Endothelial cell of umbilical vein (primary cell): ENCODE data around the gene FOXA1. TPM values are rescaled to one million over a fixed set of nuclear protein-coding genes. Genes with fewer than 3 reads are reported as not detected.

Source experiments
- BruUV-seq: library from RNA; stranded (reverse); fragments of 400-500 nt; replicated peaks from 2 replicates; lab custom pipeline; 2021; lab: Mats Ljungman, UMichigan
- CTCF ChIA-PET: fragments of 300-600, 350-600 bp; sonication (Branson Sonifier 250); formaldehyde crosslinking; loops from one replicate; lab custom pipeline; 2021; ENCODE audit warnings: antibody characterized with exemption, inconsistent platforms; lab: Charles Lee
- POLR2A ChIA-PET: fragments of 300-600, 350-600 bp; sonication (Branson Sonifier 250); formaldehyde crosslinking; loops from one replicate; lab custom pipeline; 2021; ENCODE audit warnings: antibody characterized with exemption, inconsistent platforms; lab: Charles Lee
- DNase-seq: peaks from one replicate; pipeline ENCODE4 v3.0.0-alpha.2; 2011; ENCODE audit warnings: low read depth, low spot score
- FAIRE-seq: peaks from 2 replicates; lab custom pipeline; 2011; peaks lifted over from hg19 to GRCh38; lab: Jason Lieb, UNC
- H2AFZ ChIP-seq: 2 replicates; pipeline ENCODE4 v1.6.0; 2012; ENCODE audit warnings: low read depth, low read length, control low read depth, inconsistent platforms
- H3K27ac ChIP-seq: 2 replicates; pipeline ENCODE4 v1.5.1; 2011; ENCODE audit warnings: low read depth, mild to moderate bottlenecking, control low read depth, low read length, moderate library complexity; ENCODE audit not compliant: insufficient read depth
- H3K27me3 ChIP-seq, 2 experiments: 2 replicates each; pipeline versions ENCODE4 v1.6.0 to v1.6.1; 2011; ENCODE audit warnings: low read length in 2 of 2, mixed read lengths in 1 of 2; ENCODE audit not compliant: control insufficient read depth in 2 of 2, insufficient read depth in 2 of 2
- H3K36me3 ChIP-seq, 2 experiments: 2 replicates in 1 of 2; 3 replicates in 1 of 2; pipeline ENCODE4 v1.5.1; 2011; ENCODE audit warnings: low read length in 2 of 2, mild to moderate bottlenecking in 1 of 2, moderate library complexity in 1 of 2; ENCODE audit not compliant: control insufficient read depth in 2 of 2, insufficient read depth in 2 of 2; ENCODE audit errors: extremely low read depth in 1 of 2
- H3K4me1 ChIP-seq: 3 replicates; pipeline ENCODE4 v1.5.1; 2011; ENCODE audit warnings: mild to moderate bottlenecking, low read length; ENCODE audit not compliant: control insufficient read depth, insufficient read depth; ENCODE audit errors: extremely low read depth
- H3K4me2 ChIP-seq: 2 replicates; pipeline ENCODE4 v1.6.1; 2011; ENCODE audit warnings: low read length, control low read depth, mixed read lengths; ENCODE audit not compliant: insufficient read depth
- H3K4me3 ChIP-seq, 3 experiments: fragments of 200-600 bp in 1 of 3; sonication (generic), shearing (Covaris generic) in 1 of 3; replicated peaks in 1 of 3; 2 replicates each; pipeline ENCODE4 v1.5.1; 2011 to 2016; ENCODE audit warnings: control low read depth in 3 of 3, low read length in 3 of 3, mild to moderate bottlenecking in 2 of 3, inconsistent platforms in 1 of 3, low read depth in 1 of 3, moderate library complexity in 1 of 3; ENCODE audit not compliant: insufficient read depth in 1 of 3
- H3K79me2 ChIP-seq: 2 replicates; pipeline ENCODE4 v1.6.0; 2012; ENCODE audit warnings: low read length, inconsistent platforms; ENCODE audit not compliant: control insufficient read depth, insufficient read depth
- H3K9ac ChIP-seq: replicated peaks from 2 replicates; pipeline ENCODE3; 2011; ENCODE audit warnings: low read length, control low read depth; ENCODE audit not compliant: insufficient read depth; ENCODE audit errors: extremely low read depth
- H3K9me1 ChIP-seq: replicated peaks from 3 replicates; pipeline ENCODE4 v1.6.0; 2011; ENCODE audit warnings: mild to moderate bottlenecking, low read length; ENCODE audit not compliant: control insufficient read depth, insufficient read depth; ENCODE audit errors: extremely low read depth
- H3K9me3 ChIP-seq: replicated peaks from 2 replicates; pipeline ENCODE4 v1.5.1; 2012; ENCODE audit warnings: low read length, inconsistent platforms; ENCODE audit not compliant: control insufficient read depth, insufficient read depth
- H4K20me1 ChIP-seq: replicated peaks from 2 replicates; pipeline ENCODE3; 2011; ENCODE audit warnings: mild to moderate bottlenecking, low read length; ENCODE audit not compliant: control insufficient read depth, insufficient read depth; ENCODE audit errors: extremely low read depth
- CTCF ChIP-seq, 2 donors: IDR thresholded peaks; 1 replicate in 1 of 2; 2 replicates in 1 of 2; pipeline ENCODE4 v1.5.1; 2011; ENCODE audit warnings: low read length in 2 of 2, mild to moderate bottlenecking in 2 of 2, moderate library complexity in 2 of 2, control low read depth in 1 of 2, inconsistent platforms in 1 of 2, low read depth in 1 of 2; ENCODE audit not compliant: insufficient read depth in 1 of 2; ENCODE audit errors: extremely low read depth in 1 of 2
- EZH2 ChIP-seq: IDR thresholded peaks from 2 replicates; pipeline ENCODE4 v1.6.1; 2012; ENCODE audit warnings: borderline replicate concordance, low read depth, mild to moderate bottlenecking, moderate library complexity, low read length, inconsistent platforms; ENCODE audit not compliant: severe bottlenecking
- GATA2 ChIP-seq: IDR thresholded peaks from 2 replicates; pipeline ENCODE4 v1.7.0; 2011; ENCODE audit warnings: low read depth, mild to moderate bottlenecking, moderate library complexity, mixed read lengths, low read length; ENCODE audit not compliant: insufficient read length, insufficient read depth
- JUN ChIP-seq: IDR thresholded peaks from 2 replicates; pipeline ENCODE4 v1.6.1; 2011; ENCODE audit warnings: borderline replicate concordance, low read depth; ENCODE audit not compliant: insufficient read length, insufficient read depth
- POLR2A ChIP-seq: IDR thresholded peaks from 2 replicates; pipeline ENCODE4 v1.6.1; 2012; ENCODE audit warnings: low read depth, mild to moderate bottlenecking, control low read depth, low read length
- POLR2AphosphoS5 ChIP-seq: IDR thresholded peaks from 2 replicates; pipeline ENCODE4 v1.6.1; 2012; ENCODE audit warnings: low read depth, mild to moderate bottlenecking, control low read depth, low read length, moderate library complexity; ENCODE audit not compliant: insufficient read depth
- dilution Hi-C: fragments of 300-500 bp; cut with MboI; formaldehyde crosslinking; loops from one replicate; pipeline ENCODE4 v1.15.0; 2019; ENCODE audit warnings: low sequenced_read_pairs; ENCODE audit not compliant: extremely low pct_ligation_motif_present
- intact Hi-C: fragments of 100-400 bp; cut with micrococcal nuclease; formaldehyde crosslinking; loops from one replicate; pipeline ENCODE4 v1.10.0; 2022
- polyA plus RNA-seq, 4 experiments: library from polyadenylated mRNA; depleted of rRNA in 3 of 4; stranded (reverse) in 3 of 4; unstranded in 1 of 4; fragments of >200 nt; gene quantifications; 2 replicates each; pipeline versions ENCODE4 v1.2.1 to v1.2.3, GENCODE V29; 2011 to 2012; ENCODE audit warnings: missing spikeins in 1 of 4
- total RNA-seq: library from RNA; stranded (reverse); gene quantifications from 2 replicates; pipeline ENCODE4 v1.2.3, GENCODE V29; 2021
- TF ChIP-seq, protein P1 (sequence below): IDR thresholded peaks from 2 replicates; pipeline ENCODE4 v1.6.1; 2011; ENCODE audit not compliant: insufficient read depth, insufficient read length

The FOXA1 gene
- total and polyA plus RNA-seq, 2 donors (not counting 3 experiments of a cell fraction or from before 2014, with no cell fraction given), result 0.06 TPM; not detected in 1

GRCh38 chr14:37597538-37597913 is 2.5 kb upstream of the FOXA1 start:
- intact Hi-C loops (loop anchor here (5.0 kb wide), 1 partner anchor 935 kb away; the partner anchor contains the start of gene PAX9), dilution Hi-C loops (no loop called here)
- DNase-seq (no peak), FAIRE-seq (peak; percentile 42)
- H3K9me3 ChIP-seq, result no peaks in the 10 kb centered on the region
- peaks cover 9% of the 10 kb centered on the region for H3K4me1 ChIP-seq
- no peak overlapping the region for H2AFZ ChIP-seq
- no peak overlapping the region for H3K4me3 ChIP-seq
- no peak overlapping the region for H3K4me2 ChIP-seq
- no peak overlapping the region for H3K9ac ChIP-seq
- TF ChIP-seq GATA2 (no peak), CTCF (IDR thresholded peaks at IDR 0.05; ENCODE audit: extremely low read depth in 1 of 2, insufficient read depth in 1 of 2, low read depth in 1 of 2, low read length in 2 of 2) (peak; percentile 46 to 58)
- H3K36me3 ChIP-seq, result no peaks in the 10 kb centered on the region
- ChIA-PET POLR2A (no interaction called here), CTCF (interaction anchor here (0.9 to 1.7 kb wide), 14 partner anchors 8 to 367 kb away, joined by 3 to 11 read pairs (median 4); no protein-coding TSS in a partner anchor)
- H3K9me1 ChIP-seq, result no peaks in the 10 kb centered on the region
- no peak overlapping the region for H3K27ac ChIP-seq
- H3K27me3 ChIP-seq, result peaks cover 76 to 88% of the 10 kb centered on the region in 2 experiments
- no peaks in the 10 kb centered on the region for H4K20me1 ChIP-seq
- no peaks in the 10 kb centered on the region for H3K79me2 ChIP-seq
- BruUV-seq, result no TSS peak

DNA sequence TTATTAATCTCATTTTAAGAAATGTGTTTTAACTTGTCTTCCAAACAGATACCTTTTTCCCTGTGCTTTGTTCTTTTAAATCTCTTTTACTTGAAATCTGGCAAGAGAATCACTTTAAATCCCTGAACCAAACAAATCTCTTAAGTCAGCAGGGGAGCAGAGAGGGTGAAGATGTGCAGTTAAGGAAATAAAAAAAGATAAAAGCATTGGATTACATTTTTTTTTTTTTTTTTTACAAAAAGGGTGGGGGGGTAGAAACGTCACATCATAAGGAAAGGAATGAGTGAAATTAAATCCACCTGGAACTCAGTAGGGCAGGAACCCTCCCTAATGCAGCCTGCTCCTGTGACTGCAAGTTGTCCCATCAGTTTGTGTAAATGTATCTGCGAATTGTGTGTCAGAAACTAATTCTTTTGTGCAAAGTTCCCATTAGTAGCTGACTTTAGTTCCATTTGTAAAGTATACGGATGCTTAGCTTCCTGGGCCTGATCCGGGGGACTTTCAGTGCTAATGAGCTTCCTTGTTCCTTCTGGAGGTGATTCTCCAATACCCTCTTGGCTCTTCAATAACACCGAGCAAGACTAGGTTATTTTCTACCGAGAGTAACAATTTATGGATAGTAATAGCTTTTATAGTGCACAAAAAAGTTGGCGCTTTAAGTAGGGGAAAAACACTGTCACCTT is 1.9 kb upstream of the FOXA1 start:
- no peak overlapping the region for H3K4me2 ChIP-seq
- no peak for DNase-seq
- peaks cover 76 to 88% of the 10 kb centered on the region in 2 experiments for H3K27me3 ChIP-seq
- no peaks in the 10 kb centered on the region for H3K9me1 ChIP-seq
- intact Hi-C loops (loop anchor here (5.0 kb wide), 1 partner anchor 935 kb away; the partner anchor contains the start of gene PAX9), dilution Hi-C loops (no loop called here)
- TF ChIP-seq POLR2A, result no peak
- no peak for TF ChIP-seq JUN
- TF ChIP-seq EZH2, result no peak
- TF ChIP-seq, protein P1, sequence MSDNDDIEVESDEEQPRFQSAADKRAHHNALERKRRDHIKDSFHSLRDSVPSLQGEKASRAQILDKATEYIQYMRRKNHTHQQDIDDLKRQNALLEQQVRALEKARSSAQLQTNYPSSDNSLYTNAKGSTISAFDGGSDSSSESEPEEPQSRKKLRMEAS, result no peak
- no peak for TF ChIP-seq POLR2AphosphoS5
- no peak for TF ChIP-seq GATA2
- no peak overlapping the region for H3K27ac ChIP-seq
- no peak overlapping the region for H3K9ac ChIP-seq
- H3K79me2 ChIP-seq, result no peaks in the 10 kb centered on the region
- ChIA-PET POLR2A (no interaction called here), CTCF (interaction anchor here (0.9 to 1.7 kb wide), 14 partner anchors 9 to 367 kb away, joined by 3 to 11 read pairs (median 4); no protein-coding TSS in a partner anchor)
- H3K4me3 ChIP-seq, result no peak overlapping the region
- FAIRE-seq, result peak; percentile 59
- H2AFZ ChIP-seq, result no peak overlapping the region
- no peaks in the 10 kb centered on the region for H4K20me1 ChIP-seq
- no peaks in the 10 kb centered on the region for H3K36me3 ChIP-seq
- peaks cover 9% of the 10 kb centered on the region for H3K4me1 ChIP-seq
- no peaks in the 10 kb centered on the region for H3K9me3 ChIP-seq
- BruUV-seq, result no TSS peak
